Activated T-helper 2 cell treated with anti-CD3 and anti-CD28 coated beads, Interferon-gamma antibody, Interleukin-2, Interleukin-4, amounts not matched to agents 10 μg/mL and 5 μg/mL and 100 μg/mL, durations not matched to agents 14 hours and 24 hours and 36 hours (primary cell): ENCODE results near the gene MUC22. TPM values are rescaled to one million over a fixed set of nuclear protein-coding genes. Genes with fewer than 3 reads are reported as not detected.
A peak's percentile ranks its signal among the peaks of the same experiment; 100 is the strongest.
"Not testable (repeated sequence)": the region's sequence is repeated elsewhere in the genome, so short reads cannot be mapped to it uniquely, and the experiment has no call there.

Experiments
- DNase-seq: peaks from one replicate; pipeline ENCODE4 v3.0.0; 2021; ENCODE audit warnings: low spot score
- H3K27ac Mint-ChIP-seq: one replicate; pipeline ENCODE4 v1.8.0; 2021; ENCODE audit warnings: mixed read lengths
- H3K27me3 Mint-ChIP-seq: one replicate; pipeline ENCODE4 v1.8.0; 2021; ENCODE audit warnings: low read depth, mixed read lengths
- H3K36me3 Mint-ChIP-seq: one replicate; pipeline ENCODE4 v1.8.0; 2021; ENCODE audit warnings: low read depth, mixed read lengths
- H3K4me1 Mint-ChIP-seq: one replicate; pipeline ENCODE4 v1.8.0; 2021; ENCODE audit warnings: low read depth, mixed read lengths
- H3K4me3 Mint-ChIP-seq: one replicate; pipeline ENCODE4 v1.8.0; 2021; ENCODE audit warnings: low read depth, mild to moderate bottlenecking, moderate library complexity, mixed read lengths
- H3K9me3 Mint-ChIP-seq: one replicate; pipeline ENCODE4 v1.8.0; 2021; ENCODE audit warnings: mixed read lengths
- intact Hi-C: fragments of 100-400 bp; cut with micrococcal nuclease; formaldehyde crosslinking; loops from one replicate; pipeline ENCODE4 v1.15.1; 2023
- total RNA-seq: library from RNA; stranded (reverse); gene quantifications from 2 replicates; pipeline ENCODE4 v1.2.3, GENCODE V29; 2022

The MUC22 gene
- total RNA-seq, 1 donor from 2014 or later: not detected

- H3K4me1 Mint-ChIP-seq: peaks cover 3% of the 10 kb centered on the region
- H3K27ac Mint-ChIP-seq: no peak overlapping the region
- no peaks in the 10 kb centered on the region for H3K9me3 Mint-ChIP-seq
- no peak for DNase-seq
- H3K4me3 Mint-ChIP-seq: no peak overlapping the region
- H3K36me3 Mint-ChIP-seq: no peaks in the 10 kb centered on the region
- intact Hi-C loops: no loop called here
- H3K27me3 Mint-ChIP-seq: peaks cover 26% of the 10 kb centered on the region
Observed at GRCh38 chr6:31057426-31058003, 47.2 kb downstream of the MUC22 start.

- Mint-ChIP-seq H3K36me3 (no peaks in the 10 kb centered on the region), H3K27ac (no peak overlapping the region), H3K27me3 (peaks cover 23% of the 10 kb centered on the region), H3K9me3 (no peaks in the 10 kb centered on the region), H3K4me1 (peaks cover 3% of the 10 kb centered on the region), H3K4me3 (no peak overlapping the region)
- intact Hi-C loops: no loop called here
- DNase-seq: no peak
Observed at GRCh38 chr6:31058128-31058894, 48.0 kb downstream of the MUC22 start.

GRCh38 chr6:31060145-31060544 is 49.9 kb downstream of the MUC22 start:
- Mint-ChIP-seq H3K27me3 (peaks cover 16% of the 10 kb centered on the region), H3K4me3 (no peak overlapping the region)

GRCh38 chr6:31063906-31064435 is 53.7 kb downstream of the MUC22 start:
- Mint-ChIP-seq H3K4me1 (no peaks in the 10 kb centered on the region), H3K36me3 (no peaks in the 10 kb centered on the region), H3K4me3 (no peak overlapping the region), H3K27me3 (peaks cover 12% of the 10 kb centered on the region), H3K9me3 (no peaks in the 10 kb centered on the region), H3K27ac (no peak overlapping the region)
- no peak for DNase-seq
- intact Hi-C loops: no loop called here

More at GRCh38 chr6:31060145-31060544, 49.9 kb downstream of the MUC22 start:
- no peaks in the 10 kb centered on the region for H3K9me3 Mint-ChIP-seq
- H3K27ac Mint-ChIP-seq: no peak overlapping the region
- intact Hi-C loops: no loop called here
- no peak for DNase-seq
- H3K4me1 Mint-ChIP-seq: peaks cover 3% of the 10 kb centered on the region
- H3K36me3 Mint-ChIP-seq: no peaks in the 10 kb centered on the region

GRCh38 chr6:31065556-31065955 is 55.3 kb downstream of the MUC22 start:
- Mint-ChIP-seq H3K36me3 (no peaks in the 10 kb centered on the region), H3K4me1 (no peaks in the 10 kb centered on the region), H3K9me3 (no peaks in the 10 kb centered on the region), H3K27me3 (peaks cover 12% of the 10 kb centered on the region), H3K27ac (no peak overlapping the region), H3K4me3 (no peak overlapping the region)
- DNase-seq: no peak
- intact Hi-C loops: no loop called here

GRCh38 chr6:31067028-31067427 is 56.8 kb downstream of the MUC22 start:
- H3K36me3 Mint-ChIP-seq, intact Hi-C loops: not testable (repeated sequence)

GRCh38 chr6:31067891-31068668 is 57.8 kb downstream of the MUC22 start:
- not testable (repeated sequence) for H3K4me1 Mint-ChIP-seq, H3K36me3 Mint-ChIP-seq, H3K27ac Mint-ChIP-seq

More at GRCh38 chr6:31067028-31067427, 56.8 kb downstream of the MUC22 start:
- H3K4me3 Mint-ChIP-seq, H3K27ac Mint-ChIP-seq, H3K4me1 Mint-ChIP-seq, H3K27me3 Mint-ChIP-seq, DNase-seq, H3K9me3 Mint-ChIP-seq: not testable (repeated sequence)

GRCh38 chr6:31068669-31069340 is 58.5 kb downstream of the MUC22 start:
- H3K36me3 Mint-ChIP-seq: no peaks in the 10 kb centered on the region
- intact Hi-C loops: no loop called here
- DNase-seq: peak; percentile 53
- H3K4me3 Mint-ChIP-seq: no peak overlapping the region
- peaks cover 3% of the 10 kb centered on the region for H3K27me3 Mint-ChIP-seq
- H3K27ac Mint-ChIP-seq: no peak overlapping the region
- H3K4me1 Mint-ChIP-seq: no peaks in the 10 kb centered on the region
- H3K9me3 Mint-ChIP-seq: no peaks in the 10 kb centered on the region

More at GRCh38 chr6:31067891-31068668, 57.8 kb downstream of the MUC22 start:
- intact Hi-C loops, H3K9me3 Mint-ChIP-seq, DNase-seq, H3K4me3 Mint-ChIP-seq, H3K27me3 Mint-ChIP-seq: not testable (repeated sequence)

GRCh38 chr6:31070711-31071197 is 60.5 kb downstream of the MUC22 start:
- intact Hi-C loops: no loop called here

GRCh38 chr6:31074401-31074800 is 64.1 kb downstream of the MUC22 start:
- DNase-seq: no peak
- intact Hi-C loops: no loop called here
- H3K27ac Mint-ChIP-seq: no peak overlapping the region
- no peaks in the 10 kb centered on the region for H3K27me3 Mint-ChIP-seq
- no peaks in the 10 kb centered on the region for H3K36me3 Mint-ChIP-seq
- H3K4me1 Mint-ChIP-seq: no peaks in the 10 kb centered on the region
- no peak overlapping the region for H3K4me3 Mint-ChIP-seq
- no peaks in the 10 kb centered on the region for H3K9me3 Mint-ChIP-seq

More at GRCh38 chr6:31070711-31071197, 60.5 kb downstream of the MUC22 start:
- Mint-ChIP-seq H3K27me3 (peaks cover 3% of the 10 kb centered on the region), H3K9me3 (no peaks in the 10 kb centered on the region), H3K4me3 (no peak overlapping the region), H3K36me3 (no peaks in the 10 kb centered on the region), H3K4me1 (no peaks in the 10 kb centered on the region), H3K27ac (no peak overlapping the region)
- no peak for DNase-seq

- no peak for DNase-seq
- H3K4me3 Mint-ChIP-seq: no peak overlapping the region
- H3K36me3 Mint-ChIP-seq: no peaks in the 10 kb centered on the region
- peaks cover 1% of the 10 kb centered on the region for H3K4me1 Mint-ChIP-seq
- H3K27ac Mint-ChIP-seq: no peak overlapping the region
- peaks cover 2% of the 10 kb centered on the region for H3K27me3 Mint-ChIP-seq
- intact Hi-C loops: no loop called here
- no peaks in the 10 kb centered on the region for H3K9me3 Mint-ChIP-seq
Observed at GRCh38 chr6:31075528-31075927, 65.3 kb downstream of the MUC22 start.

- Mint-ChIP-seq H3K4me1 (peaks cover 1% of the 10 kb centered on the region), H3K9me3 (no peaks in the 10 kb centered on the region), H3K27me3 (peaks cover 5% of the 10 kb centered on the region), H3K27ac (no peak overlapping the region), H3K4me3 (no peak overlapping the region), H3K36me3 (no peaks in the 10 kb centered on the region)
- intact Hi-C loops: no loop called here
- no peak for DNase-seq
Observed at GRCh38 chr6:31076611-31077010, 66.3 kb downstream of the MUC22 start.
